Retina (tissue), 1 donor: ENCODE measurements around the gene CDCA8.
"Not testable (repeated sequence)": the region's sequence is repeated elsewhere in the genome, so short reads cannot be mapped to it uniquely, and the experiment has no call there.

Experiments
- DNase-seq: peaks from one replicate; pipeline ENCODE4 v3.0.0-alpha.2; 2016

CDCA8 gene

DNA sequence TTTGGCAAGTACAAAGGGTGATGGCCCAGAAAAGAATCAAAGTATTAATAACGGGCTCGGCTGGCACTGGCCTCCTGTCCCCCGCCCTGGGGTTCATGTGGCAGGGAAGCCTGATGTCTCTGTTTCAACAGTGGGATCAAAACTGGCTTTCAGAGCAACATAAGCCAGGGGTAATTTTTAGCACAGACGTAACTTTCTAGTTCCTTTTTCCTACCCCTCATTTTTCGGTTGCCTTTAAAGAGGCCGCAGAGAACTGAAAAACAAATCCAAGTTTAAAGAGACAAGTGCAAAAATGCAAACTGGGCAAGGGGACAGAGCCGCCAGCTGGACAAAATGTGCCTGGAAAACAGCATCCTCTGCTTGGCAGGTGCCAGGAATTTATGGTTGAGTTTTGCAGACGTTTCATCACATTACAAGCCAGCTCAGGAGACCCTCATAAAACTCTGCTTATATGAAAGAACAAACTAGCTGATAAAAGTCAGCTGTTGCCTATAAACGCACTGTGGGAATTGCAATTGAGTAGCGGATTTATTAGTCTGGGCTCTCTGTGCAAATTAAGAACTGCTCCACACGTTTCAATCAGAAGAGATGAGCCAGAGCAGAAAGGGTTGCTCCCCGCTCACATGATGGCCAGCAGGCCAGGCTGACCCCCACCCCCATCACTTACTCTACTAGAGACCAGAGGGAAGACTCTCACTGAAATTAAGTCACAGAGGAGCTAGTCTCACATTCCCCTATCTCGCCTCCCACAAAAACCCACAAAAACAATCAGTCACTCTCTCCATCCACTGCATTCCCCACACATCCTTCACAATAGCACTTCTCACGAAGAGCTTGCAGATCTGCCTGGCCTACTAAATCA is 15.8 kb upstream of the CDCA8 start:
- DNase-seq, result no peak

- DNase-seq, result no peak
These were observed 15.2 kb upstream of the CDCA8 start for GRCh38 chr1:37677143-37677439.

- no peak for DNase-seq
These were observed 14.5 kb upstream of the CDCA8 start for GRCh38 chr1:37677808-37678207.

DNA sequence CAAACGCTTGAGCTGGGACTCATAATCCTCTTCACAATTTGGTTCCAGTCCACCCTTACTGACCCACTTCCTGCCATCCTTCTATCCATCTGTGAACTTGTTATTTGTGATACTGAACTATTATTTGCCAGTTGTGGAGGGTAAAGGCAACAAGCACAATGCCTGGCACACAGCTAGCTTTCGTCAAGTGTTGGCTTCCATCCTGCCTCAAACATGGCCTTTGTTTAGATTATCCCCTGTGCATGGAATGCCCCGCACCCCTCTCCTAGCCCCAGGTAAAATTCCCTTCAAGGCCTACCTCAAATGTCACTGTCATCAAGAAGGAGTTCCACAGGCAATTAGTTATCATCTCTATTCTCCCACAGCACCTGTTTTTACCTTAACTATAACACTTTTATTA is 11.4 kb upstream of the CDCA8 start:
- no peak for DNase-seq

DNA sequence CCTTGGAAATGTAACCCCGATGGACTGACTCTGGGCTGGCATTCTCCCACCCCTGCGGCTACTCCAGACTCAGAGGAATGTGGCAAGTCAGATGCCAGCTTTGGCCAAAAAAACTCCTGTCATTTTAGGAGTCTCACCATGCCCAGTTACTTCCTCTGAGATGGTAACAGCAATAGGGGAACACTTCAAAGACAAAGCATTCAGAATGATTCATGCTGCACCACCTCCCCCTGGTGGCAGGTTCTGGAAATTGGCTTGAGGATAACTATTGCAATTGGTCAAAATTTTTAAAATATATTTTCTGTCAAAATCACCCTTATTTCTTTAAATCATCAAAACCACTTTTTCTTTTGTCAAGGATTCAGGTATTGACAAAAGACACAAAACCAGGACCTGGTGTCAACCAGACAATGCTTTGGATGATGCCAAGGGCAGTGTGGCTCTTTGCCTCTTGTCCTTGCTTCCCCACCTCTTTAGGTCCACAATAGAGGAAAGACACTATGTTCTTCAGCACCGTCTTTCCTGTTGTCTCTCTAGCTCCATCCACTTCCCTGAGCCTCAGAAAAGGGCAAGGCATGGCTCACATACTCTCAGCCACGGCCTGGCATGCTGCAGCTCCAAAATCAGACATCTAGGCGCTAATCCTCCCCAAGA is 9.9 kb upstream of the CDCA8 start:
- DNase-seq, result peak; percentile 79

GRCh38 chr1:37684182-37684581 is 8.1 kb upstream of the CDCA8 start:
- not testable (repeated sequence) for DNase-seq

GRCh38 chr1:37685722-37686121 is 6.6 kb upstream of the CDCA8 start:
- DNase-seq, result no peak

DNA sequence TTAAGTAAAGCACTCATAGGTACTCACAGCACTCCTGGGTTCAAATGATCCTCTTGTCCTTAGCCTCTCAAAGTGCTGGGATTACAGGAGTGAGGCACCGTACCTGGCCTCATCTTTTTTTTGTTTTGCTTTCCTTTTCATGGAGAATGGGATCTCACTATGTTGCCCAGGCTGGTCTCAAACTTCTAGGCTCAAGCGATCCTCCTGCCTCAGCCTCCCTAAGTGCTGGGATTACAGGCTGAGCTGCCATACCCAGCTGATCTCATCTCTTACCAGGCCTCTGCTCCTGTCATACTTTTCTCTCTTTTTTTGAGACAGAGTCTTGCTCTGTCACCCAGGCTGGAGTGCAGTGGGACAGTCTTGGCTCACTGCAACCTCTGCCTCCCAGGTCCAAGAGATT is 4.6 kb upstream of the CDCA8 start:
- DNase-seq, result not testable (repeated sequence)

DNA sequence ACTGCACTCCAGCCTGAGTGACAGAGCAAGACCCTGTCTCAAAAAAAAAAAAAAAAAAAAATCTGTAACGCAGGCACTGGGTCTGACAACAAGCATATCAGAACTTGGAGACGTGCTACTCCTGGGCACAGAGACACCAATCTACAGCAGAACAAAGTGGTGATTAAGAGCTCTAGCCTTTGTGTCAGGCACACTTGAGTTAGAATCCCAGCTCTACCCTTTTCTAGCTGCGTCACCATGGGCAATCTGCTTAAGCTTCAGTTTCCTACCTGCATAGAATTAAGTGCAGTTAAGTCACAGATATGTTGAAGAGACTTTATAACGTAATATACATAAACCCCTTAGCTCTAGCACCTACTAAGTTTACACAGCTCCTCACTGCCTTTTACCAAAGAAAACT is 3.4 kb upstream of the CDCA8 start:
- no peak for DNase-seq

DNA sequence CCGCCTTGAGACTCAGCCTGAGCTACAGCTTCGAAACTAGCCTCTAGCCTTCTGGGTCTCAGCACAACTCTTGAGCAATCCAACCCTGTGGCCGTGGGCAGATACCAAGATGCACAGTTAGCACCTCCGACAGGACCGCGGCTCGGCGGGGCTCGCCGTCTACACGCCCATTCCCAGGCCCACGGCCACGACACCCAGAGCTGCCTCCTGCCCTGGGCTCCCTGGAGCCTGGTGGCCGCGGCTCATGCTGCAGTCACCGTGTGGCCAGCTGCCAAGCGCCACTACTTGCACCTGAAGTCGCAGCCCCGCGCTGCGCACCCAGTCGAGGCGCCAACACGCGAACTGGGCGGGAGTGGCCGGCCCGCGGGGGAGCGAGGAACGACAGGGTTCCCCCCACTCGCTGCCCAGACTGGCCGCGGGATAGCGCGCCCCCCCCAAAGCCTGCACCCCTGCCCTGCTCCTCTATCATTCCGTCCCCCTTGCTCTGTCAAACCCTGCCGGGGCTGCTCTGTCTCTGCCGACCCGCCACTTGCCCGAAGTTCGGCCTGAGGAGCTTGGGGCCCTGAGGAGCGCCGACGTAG is 729 bp upstream of the CDCA8 start:
- no peak for DNase-seq

GRCh38 chr1:37692834-37693175 is 489 bp downstream of the CDCA8 start:
- DNase-seq, result no peak

DNA sequence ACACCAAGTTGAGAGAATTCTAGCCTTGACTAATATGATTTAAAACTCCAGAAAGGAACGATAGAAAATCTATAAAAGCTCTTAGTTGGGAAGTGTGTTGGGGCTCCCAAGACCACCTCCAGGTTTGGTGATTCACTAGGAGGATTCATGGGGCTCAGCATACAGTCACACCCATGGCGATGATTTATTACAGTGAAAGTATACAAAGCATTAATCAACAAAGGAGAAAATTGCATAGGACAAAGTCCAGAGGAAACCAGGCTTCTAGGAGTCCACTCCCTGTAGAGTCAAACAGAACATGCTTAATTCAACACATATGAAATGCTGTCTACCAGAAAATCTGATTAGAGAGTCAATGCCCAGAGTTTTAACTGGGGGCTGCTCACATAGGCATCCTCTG is 4.8 kb downstream of the CDCA8 start:
- DNase-seq, result no peak

- no peak for DNase-seq
These were observed 5.4 kb downstream of the CDCA8 start for GRCh38 chr1:37697737-37698136.

- DNase-seq, result no peak
These were observed 6.8 kb downstream of the CDCA8 start for GRCh38 chr1:37699147-37699546.

DNA sequence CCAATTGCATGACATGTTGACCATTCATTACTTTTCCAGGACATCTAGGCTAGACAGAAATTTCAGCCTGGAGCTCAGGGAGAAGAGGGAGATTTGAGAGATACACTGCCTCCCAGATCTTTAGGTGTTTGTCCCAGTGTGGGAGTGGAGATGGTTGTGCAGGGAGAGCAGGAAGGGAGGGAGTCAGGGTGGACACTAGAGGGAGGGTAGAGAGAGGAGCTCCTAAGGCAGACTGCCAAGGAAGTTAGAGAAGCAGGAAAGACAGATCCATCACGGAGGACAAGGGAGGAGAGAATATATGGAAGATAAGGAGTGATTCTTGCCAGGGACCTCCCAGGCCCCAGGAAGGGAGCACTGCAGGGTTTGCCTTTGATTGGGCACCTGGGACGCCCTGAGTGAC is 8.7 kb downstream of the CDCA8 start:
- no peak for DNase-seq

GRCh38 chr1:37703061-37703460 is 10.7 kb downstream of the CDCA8 start:
- no peak for DNase-seq

DNA sequence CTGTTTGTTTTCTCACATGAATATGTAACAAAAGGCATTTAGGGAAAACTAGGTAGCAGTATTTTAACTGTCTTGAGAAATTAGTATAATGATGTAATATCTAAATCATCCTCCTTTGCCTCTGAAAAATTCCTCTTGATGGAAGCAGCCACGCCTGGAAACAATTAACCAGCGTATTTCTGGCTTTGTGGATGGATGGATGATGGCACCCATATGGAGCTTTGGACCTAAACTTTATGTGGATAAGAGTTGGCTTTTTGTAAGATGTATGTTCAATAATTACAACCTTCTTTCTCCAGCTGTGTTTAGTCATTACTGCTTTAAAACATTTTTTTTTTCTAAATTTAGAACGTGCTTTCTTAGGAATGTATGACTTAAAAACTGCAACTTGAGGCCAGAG is 12.7 kb downstream of the CDCA8 start:
- no peak for DNase-seq

DNA sequence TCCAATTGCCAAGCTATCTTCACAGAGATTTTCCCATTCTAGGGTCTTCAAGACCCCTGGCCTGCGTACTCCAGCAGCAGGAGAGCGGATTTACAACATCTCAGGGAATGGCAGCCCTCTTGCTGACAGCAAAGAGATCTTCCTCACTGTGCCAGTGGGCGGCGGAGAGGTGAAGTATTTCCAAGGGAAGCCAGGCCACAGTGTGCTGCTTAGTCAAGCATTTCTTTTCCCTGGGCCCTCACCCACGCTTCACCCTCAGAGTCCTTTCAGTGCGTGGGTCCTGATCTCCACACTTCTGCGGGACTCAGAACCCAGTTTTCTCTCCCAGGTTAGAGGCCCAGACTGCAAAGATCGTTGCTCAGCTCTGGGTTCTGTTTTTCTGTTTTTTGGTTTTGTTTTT is 13.1 kb downstream of the CDCA8 start:
- no peak for DNase-seq

- no peak for DNase-seq
These were observed 16.2 kb downstream of the CDCA8 start for GRCh38 chr1:37708471-37708870.

DNA sequence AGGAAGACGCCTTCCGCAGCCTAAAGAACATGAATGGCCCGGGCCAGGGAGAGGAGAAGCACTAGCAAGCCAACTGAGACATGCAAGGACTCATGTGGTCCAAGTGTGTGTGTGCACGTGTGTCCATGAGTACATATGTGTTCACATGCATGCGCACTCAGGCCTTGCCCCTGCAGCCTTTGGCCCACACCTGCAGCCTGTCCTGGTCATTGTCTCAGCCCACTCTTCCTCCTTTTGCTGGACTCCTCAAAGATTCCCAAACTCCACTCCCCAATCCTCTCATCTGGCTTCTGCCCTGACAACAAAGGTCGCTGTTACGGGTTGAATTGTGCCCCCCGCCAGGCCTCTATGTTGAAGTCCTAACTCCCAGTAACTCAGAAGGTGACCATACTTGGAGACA is 21.9 kb downstream of the CDCA8 start:
- no peak for DNase-seq

DNA sequence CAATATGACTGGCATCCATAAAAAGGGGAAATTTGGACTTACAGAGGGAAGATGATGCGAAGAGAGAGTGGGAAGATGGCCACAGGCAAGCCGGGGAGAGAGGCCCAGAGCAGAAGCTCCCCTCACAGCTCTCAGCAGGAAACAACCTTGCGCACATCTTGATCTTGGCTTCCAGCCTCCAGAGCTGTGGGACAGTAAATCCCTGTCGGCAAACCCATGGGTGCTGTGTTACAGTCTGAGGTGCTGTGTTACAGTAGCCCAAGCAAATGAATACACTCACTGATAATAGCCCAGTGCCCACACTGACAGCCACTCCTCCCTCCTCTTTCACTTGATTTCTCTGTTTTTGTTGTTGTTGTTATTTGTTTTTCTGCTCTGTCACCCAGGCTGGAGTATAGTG is 22.4 kb downstream of the CDCA8 start:
- DNase-seq, result no peak

GRCh38 chr1:37716321-37716720 is 24.0 kb downstream of the CDCA8 start:
- no peak for DNase-seq

DNA sequence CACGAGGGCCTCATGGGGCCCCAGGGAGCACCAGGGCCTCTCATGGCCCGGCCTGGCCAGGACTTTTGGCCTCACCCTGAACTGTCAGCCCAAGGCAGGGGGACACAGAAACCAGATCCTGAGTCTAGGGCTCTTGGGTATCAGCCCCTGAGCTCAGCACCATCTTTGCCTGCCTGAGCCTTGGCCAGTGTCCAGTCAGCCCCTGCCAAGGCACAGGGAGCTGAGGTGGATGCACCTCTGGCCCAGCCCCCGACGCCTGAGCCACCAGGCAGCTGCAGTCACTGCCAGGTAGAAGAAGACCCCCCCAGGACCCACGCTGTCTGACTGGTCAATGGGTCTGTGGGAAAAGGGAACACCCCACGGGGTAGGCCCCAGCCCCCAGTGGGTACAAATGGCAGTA is 25.3 kb downstream of the CDCA8 start:
- no peak for DNase-seq

DNA sequence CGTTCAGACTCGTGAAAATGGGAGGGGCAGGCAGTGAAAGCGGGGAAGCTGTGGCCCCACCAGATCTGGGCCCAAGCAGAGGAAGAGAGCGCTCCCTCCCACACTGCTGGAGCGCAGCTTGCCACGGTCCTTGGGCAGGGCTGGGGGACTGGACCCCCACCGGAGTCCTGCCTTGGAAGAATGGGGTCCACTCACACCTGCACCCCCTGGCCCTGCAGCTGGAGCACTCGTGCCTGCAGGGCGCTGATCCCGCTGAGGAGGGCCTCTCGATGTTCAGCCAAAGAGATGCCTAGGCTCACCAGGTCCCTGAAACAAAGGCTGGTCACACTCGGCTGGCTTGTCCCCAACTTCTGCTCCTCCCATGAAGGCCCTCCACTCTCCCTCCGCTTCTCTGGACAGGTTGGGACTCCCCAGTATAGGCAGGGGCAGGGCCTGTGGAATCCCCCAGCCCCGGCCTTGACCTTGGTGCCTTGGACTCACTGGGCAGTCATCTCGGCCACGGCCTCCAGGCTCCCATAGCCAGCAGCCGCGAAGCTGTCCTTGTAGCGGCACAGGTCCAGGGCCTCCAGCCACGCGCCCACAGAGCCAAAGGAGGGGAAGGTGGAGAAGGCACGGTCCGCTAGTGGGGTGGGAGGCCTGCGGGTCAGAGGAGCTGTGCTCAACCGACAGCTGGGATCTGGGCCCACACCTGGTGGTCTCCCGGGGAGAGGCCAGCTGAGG is 26.0 kb downstream of the CDCA8 start:
- DNase-seq, result no peak
